ENCODE measurements around the gene ABHD1.

DNA sequence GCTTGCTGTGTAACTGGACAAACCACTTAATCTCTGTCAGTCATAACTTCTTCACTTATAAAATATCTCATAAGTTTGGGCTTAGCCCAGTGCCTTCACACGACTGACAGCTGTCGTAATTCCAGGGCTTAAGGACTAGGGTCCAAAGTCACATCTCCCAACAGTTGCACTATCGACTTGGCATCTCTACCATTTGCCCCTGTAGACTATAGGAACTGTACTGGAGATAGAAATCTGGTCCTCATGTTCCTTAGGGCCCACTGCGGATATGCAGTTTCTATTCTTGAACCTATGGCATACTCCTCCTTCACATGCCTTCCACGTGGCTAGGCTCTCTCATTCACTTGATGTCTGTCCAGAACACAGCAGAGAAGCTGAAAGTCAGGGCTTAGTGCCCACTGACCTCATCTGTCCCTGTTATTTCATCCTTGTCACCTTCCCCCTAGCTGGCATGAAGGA is 2.7 kb downstream of the ABHD1 start:
- no peak for TF ChIP-seq POLR2A (IDR thresholded peaks at IDR 0.05)
- TF ChIP-seq, protein P1, sequence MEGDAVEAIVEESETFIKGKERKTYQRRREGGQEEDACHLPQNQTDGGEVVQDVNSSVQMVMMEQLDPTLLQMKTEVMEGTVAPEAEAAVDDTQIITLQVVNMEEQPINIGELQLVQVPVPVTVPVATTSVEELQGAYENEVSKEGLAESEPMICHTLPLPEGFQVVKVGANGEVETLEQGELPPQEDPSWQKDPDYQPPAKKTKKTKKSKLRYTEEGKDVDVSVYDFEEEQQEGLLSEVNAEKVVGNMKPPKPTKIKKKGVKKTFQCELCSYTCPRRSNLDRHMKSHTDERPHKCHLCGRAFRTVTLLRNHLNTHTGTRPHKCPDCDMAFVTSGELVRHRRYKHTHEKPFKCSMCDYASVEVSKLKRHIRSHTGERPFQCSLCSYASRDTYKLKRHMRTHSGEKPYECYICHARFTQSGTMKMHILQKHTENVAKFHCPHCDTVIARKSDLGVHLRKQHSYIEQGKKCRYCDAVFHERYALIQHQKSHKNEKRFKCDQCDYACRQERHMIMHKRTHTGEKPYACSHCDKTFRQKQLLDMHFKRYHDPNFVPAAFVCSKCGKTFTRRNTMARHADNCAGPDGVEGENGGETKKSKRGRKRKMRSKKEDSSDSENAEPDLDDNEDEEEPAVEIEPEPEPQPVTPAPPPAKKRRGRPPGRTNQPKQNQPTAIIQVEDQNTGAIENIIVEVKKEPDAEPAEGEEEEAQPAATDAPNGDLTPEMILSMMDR (IDR thresholded peaks at IDR 0.05), result no peak

Measured in body of pancreas (tissue), 4 donors.